H1 (cell line): ENCODE data around the gene CHPT1. TPM values are rescaled to one million over a fixed set of nuclear protein-coding genes. Genes with fewer than 3 reads are reported as not detected.

Source experiments
- CTCF ChIA-PET: fragments of 300-600 bp; sonication (Branson Sonifier 250); formaldehyde crosslinking; loops from one replicate; lab custom pipeline; 2021; ENCODE audit not compliant: partially characterized antibody; lab: Charles Lee
- POLR2A ChIA-PET: fragments of 300-600 bp; sonication (Branson Sonifier 250); formaldehyde crosslinking; loops from one replicate; lab custom pipeline; 2021; ENCODE audit warnings: inconsistent platforms; ENCODE audit not compliant: partially characterized antibody; lab: Charles Lee
- DNase-seq, 2 experiments: peaks; one replicate each; pipeline versions ENCODE4 v3.0.0 to v3.0.0-alpha.2; 2010 to 2022; ENCODE audit warnings: low spot score in 2 of 2, low read depth in 1 of 2, mixed read lengths in 1 of 2
- FAIRE-seq: peaks from 2 replicates; lab custom pipeline; 2011; peaks lifted over from hg19 to GRCh38; lab: Jason Lieb, UNC
- H2AFZ ChIP-seq: 2 replicates; pipeline ENCODE4 v1.8.1; 2012; ENCODE audit warnings: low read length, inconsistent platforms
- H2AK5ac ChIP-seq: 2 replicates; pipeline ENCODE4 v1.6.1; 2013; ENCODE audit warnings: low read depth, low read length
- H2BK120ac ChIP-seq: replicated peaks from 2 replicates; pipeline ENCODE3; 2013; ENCODE audit warnings: low read depth, low read length, inconsistent platforms
- H2BK12ac ChIP-seq: 2 replicates; pipeline ENCODE4 v1.6.1; 2013; ENCODE audit warnings: low read depth, low read length
- H2BK15ac ChIP-seq: 2 replicates; pipeline ENCODE4 v1.6.1; 2013; ENCODE audit warnings: low read length
- H2BK20ac ChIP-seq: 2 replicates; pipeline ENCODE4 v1.6.1; 2013; ENCODE audit warnings: low read length
- H2BK5ac ChIP-seq: 2 replicates; pipeline ENCODE4 v1.6.1; 2013; ENCODE audit warnings: low read depth, low read length
- H3K14ac ChIP-seq: 2 replicates; pipeline ENCODE4 v1.6.1; 2013; ENCODE audit warnings: inconsistent platforms; ENCODE audit not compliant: insufficient read length
- H3K18ac ChIP-seq: 2 replicates; pipeline ENCODE4 v1.6.1; 2013; ENCODE audit warnings: low read length; ENCODE audit errors: extremely low read depth
- H3K23ac ChIP-seq: 2 replicates; pipeline ENCODE4 v1.6.1; 2013; ENCODE audit warnings: inconsistent platforms; ENCODE audit not compliant: insufficient read length
- H3K23me2 ChIP-seq: 2 replicates; pipeline ENCODE4 v1.6.1; 2013; ENCODE audit warnings: low read depth, low read length
- H3K27ac ChIP-seq: 2 replicates; pipeline ENCODE4 v1.6.1; 2011; ENCODE audit warnings: low read depth, low read length, inconsistent platforms
- H3K27me3 ChIP-seq, 4 experiments: replicated peaks in 1 of 4; 1 replicate in 1 of 4; 2 replicates in 3 of 4; pipeline versions ENCODE4 v1.6.1 to v1.8.1; 2011 to 2013; ENCODE audit warnings: low read length in 3 of 4, mild to moderate bottlenecking in 3 of 4, inconsistent platforms in 2 of 4, mixed read lengths in 2 of 4, moderate library complexity in 1 of 4; ENCODE audit not compliant: control insufficient read depth in 3 of 4, insufficient read depth in 3 of 4; ENCODE audit errors: extremely low read depth in 1 of 4
- H3K36me3 ChIP-seq, 4 experiments: 2 replicates each; pipeline versions ENCODE4 v1.6.1 to v1.8.1; 2011 to 2013; ENCODE audit warnings: mild to moderate bottlenecking in 4 of 4, low read length in 3 of 4, moderate library complexity in 2 of 4, control low read depth in 1 of 4, inconsistent platforms in 1 of 4; ENCODE audit not compliant: insufficient read depth in 4 of 4, control insufficient read depth in 2 of 4
- H3K4ac ChIP-seq: replicated peaks from 2 replicates; pipeline ENCODE3; 2013; ENCODE audit warnings: low read length, low read depth, mixed read lengths, inconsistent platforms; ENCODE audit not compliant: insufficient read length
- H3K4me1 ChIP-seq, 4 experiments: replicated peaks in 1 of 4; 1 replicate in 1 of 4; 2 replicates in 3 of 4; pipeline versions ENCODE4 v1.6.1 to v1.8.1; 2011 to 2013; ENCODE audit warnings: low read length in 3 of 4, inconsistent platforms in 2 of 4, mixed read lengths in 1 of 4; ENCODE audit not compliant: insufficient read depth in 4 of 4, control insufficient read depth in 3 of 4
- H3K4me2 ChIP-seq, 2 experiments: 2 replicates each; pipeline versions ENCODE4 v1.6.1 to v1.8.1; 2011 to 2013; ENCODE audit warnings: low read depth in 2 of 2, low read length in 2 of 2, control low read depth in 1 of 2, inconsistent platforms in 1 of 2, mild to moderate bottlenecking in 1 of 2; ENCODE audit not compliant: insufficient read depth in 1 of 2
- H3K4me3 ChIP-seq, 4 experiments: fragments of 200-600, 300-600 bp in 1 of 4; sonication (generic), shearing (Covaris generic), sonication (Bioruptor Twin) in 1 of 4; 2 replicates each; pipeline versions ENCODE4 v1.5.1 to v1.8.1; 2011 to 2016; ENCODE audit warnings: low read length in 4 of 4, low read depth in 3 of 4, control low read depth in 2 of 4, inconsistent platforms in 2 of 4, mild to moderate bottlenecking in 2 of 4, mixed read lengths in 1 of 4, moderate library complexity in 1 of 4; ENCODE audit not compliant: insufficient read depth in 2 of 4; ENCODE audit errors: extremely low read depth in 1 of 4
- H3K56ac ChIP-seq: replicated peaks from 2 replicates; pipeline ENCODE3; 2013; ENCODE audit warnings: low read depth, mild to moderate bottlenecking, mixed read lengths, low read length, inconsistent platforms; ENCODE audit not compliant: insufficient read length
- H3K79me1 ChIP-seq: 2 replicates; pipeline ENCODE4 v1.6.1; 2013; ENCODE audit warnings: low read depth, low read length, control low read depth
- H3K79me2 ChIP-seq, 2 experiments: 2 replicates each; pipeline versions ENCODE4 v1.6.1 to v1.8.1; 2012 to 2013; ENCODE audit warnings: low read length in 2 of 2, mild to moderate bottlenecking in 2 of 2, inconsistent platforms in 1 of 2; ENCODE audit not compliant: insufficient read depth in 2 of 2, control insufficient read depth in 1 of 2
- H3K9ac ChIP-seq, 4 experiments: replicated peaks in 1 of 4; 1 replicate in 1 of 4; 2 replicates in 3 of 4; pipeline versions ENCODE4 v1.6.1 to v1.8.1; 2011 to 2013; ENCODE audit warnings: low read depth in 3 of 4, low read length in 3 of 4, control low read depth in 2 of 4, mild to moderate bottlenecking in 2 of 4, moderate library complexity in 2 of 4, inconsistent platforms in 1 of 4; ENCODE audit errors: extremely low read depth in 1 of 4
- H3K9me3 ChIP-seq, 2 experiments: 2 replicates each; pipeline versions ENCODE4 v1.6.1 to v1.8.1; 2012 to 2013; ENCODE audit warnings: mild to moderate bottlenecking in 2 of 2, moderate library complexity in 2 of 2, control low read depth in 1 of 2, inconsistent platforms in 1 of 2, low read depth in 1 of 2, low read length in 1 of 2, mixed read lengths in 1 of 2; ENCODE audit not compliant: insufficient read depth in 2 of 2
- H4K20me1 ChIP-seq, 2 experiments: replicated peaks in 1 of 2; 2 replicates each; pipeline versions ENCODE3 to v1.8.1; 2011 to 2013; ENCODE audit warnings: inconsistent platforms in 2 of 2, low read length in 2 of 2, mild to moderate bottlenecking in 1 of 2; ENCODE audit not compliant: insufficient read depth in 2 of 2, control insufficient read depth in 1 of 2
- H4K5ac ChIP-seq: 2 replicates; pipeline ENCODE4 v1.6.1; 2013; ENCODE audit warnings: low read length, low read depth, mixed read lengths, inconsistent platforms; ENCODE audit not compliant: insufficient read length
- H4K8ac ChIP-seq: 2 replicates; pipeline ENCODE4 v1.8.0; 2013; ENCODE audit warnings: mild to moderate bottlenecking, moderate library complexity, low read length, inconsistent platforms; ENCODE audit not compliant: insufficient read depth; ENCODE audit errors: extremely low read depth
- H4K91ac ChIP-seq: replicated peaks from 2 replicates; pipeline ENCODE3; 2013; ENCODE audit warnings: low read length, mixed read lengths, inconsistent platforms; ENCODE audit not compliant: insufficient read length
- CREB1 ChIP-seq: IDR thresholded peaks from 2 replicates; pipeline ENCODE4 v1.6.1; 2012; ENCODE audit warnings: inconsistent platforms
- EZH2 ChIP-seq: fragments of 200-600 bp; sonication (generic); IDR thresholded peaks from 2 replicates; pipeline ENCODE4 v1.7.1; 2012; ENCODE audit warnings: low read depth, mild to moderate bottlenecking, moderate library complexity, low read length, inconsistent platforms; ENCODE audit not compliant: severe bottlenecking
- NRF1 ChIP-seq: IDR thresholded peaks from 2 replicates; pipeline ENCODE4 v1.6.1; 2011; ENCODE audit warnings: mild to moderate bottlenecking, low read depth, low read length, improper control_type of control experiment
- RFX5 ChIP-seq: IDR thresholded peaks from 2 replicates; pipeline ENCODE4 v1.6.1; 2011; ENCODE audit warnings: low read depth, low read length, improper control_type of control experiment, borderline replicate concordance
- TEAD4 ChIP-seq: IDR thresholded peaks from 2 replicates; pipeline ENCODE4 v1.6.1; 2012; ENCODE audit warnings: low read depth, low read length, inconsistent platforms, mixed read lengths
- WGBS, 2 experiments: shearing (Covaris generic) in 1 of 2; methylation state at CpG; one replicate each; pipeline versions ENCODE4 v1.1.6 to v1.1.7; 2013 to 2015; ENCODE audit warnings: low lambda C conversion rate in 2 of 2, mixed read lengths in 2 of 2, inconsistent platforms in 1 of 2, low coverage in 1 of 2, missing lambda C conversion rate in 1 of 2; ENCODE audit not compliant: insufficient replicate concordance in 2 of 2, insufficient coverage in 1 of 2, insufficient read length in 1 of 2; ENCODE audit errors: extremely low coverage in 1 of 2, missing lambda C conversion rate in 1 of 2; 5-methylcytosine and 5-hydroxymethylcytosine counted together
- polyA plus RNA-seq, 7 experiments: library from polyadenylated mRNA; depleted of rRNA in 3 of 7; stranded (reverse) in 5 of 7; unstranded in 2 of 7; fragments of >200 nt in 5 of 7; fragments of 200-250 nt in 2 of 7; gene quantifications; 1 replicate in 5 of 7; 2 replicates in 1 of 7; 4 replicates in 1 of 7; pipeline versions ENCODE4 v1.2.1 to v1.2.3, GENCODE V29; 2011 to 2013; ENCODE audit warnings: missing spikeins in 2 of 7, mixed read lengths in 2 of 7
- total RNA-seq: library from RNA; stranded (reverse); fragmentation: NEBNext Ultra II Directional; extraction: Animal tissue kit (Norgen Biotek cat#: 25700); gene quantifications from 2 replicates; pipeline ENCODE4 v1.2.1, GENCODE V29; 2021

The CHPT1 gene
- total and polyA plus RNA-seq, 2 of the 8 experiments (the other 6 are each of a cell fraction or from before 2014, with no cell fraction given): 13.3 to 22.5 TPM

DNA sequence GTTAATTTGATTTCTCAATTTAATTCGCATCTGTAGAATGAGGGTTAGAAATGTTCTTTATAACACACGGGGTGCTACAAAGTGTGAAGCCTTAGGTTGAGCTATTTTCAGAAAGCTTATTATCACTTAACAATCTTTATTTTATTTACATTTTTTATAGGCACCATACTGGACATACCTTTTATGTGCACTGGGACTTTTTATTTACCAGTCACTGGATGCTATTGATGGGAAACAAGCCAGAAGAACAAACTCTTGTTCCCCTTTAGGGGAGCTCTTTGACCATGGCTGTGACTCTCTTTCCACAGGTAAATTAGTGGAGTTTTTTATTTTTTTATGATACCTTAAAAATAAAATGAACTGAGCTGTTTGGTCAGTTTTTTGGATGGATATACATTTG, 16.5 kb downstream of the CHPT1 start:
- TF ChIP-seq CREB1: no peak
- TF ChIP-seq NRF1: no peak
- TF ChIP-seq RFX5: no peak
- TF ChIP-seq EZH2: no peak
- no peak for TF ChIP-seq TEAD4
- TF ChIP-seq, all 59 proteins: peak for 0
- H3K4ac ChIP-seq: no peak overlapping the region
- H3K27me3 ChIP-seq: no peaks in the 10 kb centered on the region
- H3K4me2 ChIP-seq: no peak overlapping the region
- no peak overlapping the region for H4K5ac ChIP-seq
- H4K20me1 ChIP-seq: no peaks in the 10 kb centered on the region
- no peak overlapping the region for H2BK20ac ChIP-seq
- no peak overlapping the region for H4K91ac ChIP-seq
- H3K56ac ChIP-seq: no peak overlapping the region
- no peaks in the 10 kb centered on the region for H3K36me3 ChIP-seq
- H2AFZ ChIP-seq: no peak overlapping the region
- 89% methylated on average over 2 of the region's 2 CpGs; no CpG with 5 or more reads in 1 of the 2 experiments for WGBS, 2 experiments
- H2BK12ac ChIP-seq: no peak overlapping the region
- no peak for DNase-seq
- no peaks in the 10 kb centered on the region for H3K23me2 ChIP-seq
- H3K9ac ChIP-seq: no peak overlapping the region
- H3K27ac ChIP-seq: no peak overlapping the region
- H3K18ac ChIP-seq: no peak overlapping the region
- ChIA-PET CTCF (interaction anchor here (1.0 to 1.2 kb wide), 2 partner anchors 10 to 14 kb away, joined by 3 to 6 read pairs; no protein-coding TSS in a partner anchor), POLR2A (no interaction called here)
- peaks cover 0 to 4% (median 0%) of the 10 kb centered on the region in 4 experiments; a peak in 1 of 7 replicates for H3K4me1 ChIP-seq
- no peak overlapping the region for H4K8ac ChIP-seq
- H3K23ac ChIP-seq: no peak overlapping the region
- no peaks in the 10 kb centered on the region; the same call in 1 of the 2 replicates for H3K79me1 ChIP-seq
- no peak overlapping the region for H2AK5ac ChIP-seq
- no peak for FAIRE-seq
- H2BK5ac ChIP-seq: no peak overlapping the region
- H3K9me3 ChIP-seq: no peaks in the 10 kb centered on the region
- no peak overlapping the region for H3K14ac ChIP-seq
- no peak overlapping the region for H2BK120ac ChIP-seq
- no peak overlapping the region for H2BK15ac ChIP-seq
- peaks cover 0 to 7% of the 10 kb centered on the region in 2 experiments; a peak in 1 of 4 replicates for H3K79me2 ChIP-seq
- H3K4me3 ChIP-seq: no peak overlapping the region
